GM18909 (cell line): ENCODE measurements around the gene ATP6V1B1.
"Not testable (repeated sequence)": the region's sequence is repeated elsewhere in the genome, so short reads cannot be mapped to it uniquely, and the experiment has no call there.

ENCODE experiments used
- ATAC-seq: cut with Tn5 transposase; IDR thresholded peaks from one replicate; pipeline ENCODE4 v1.9.1; 2021; ENCODE audit warnings: mild to moderate bottlenecking; ENCODE audit not compliant: unreplicated experiment, poor library complexity

ATP6V1B1 gene

GRCh38 chr2:70985283-70985688 lies 49.6 kb downstream of the ATP6V1B1 start:
- ATAC-seq, result no peak

- no peak for ATAC-seq
Observed at GRCh38 chr2:70985956-70986355, 50.3 kb downstream of the ATP6V1B1 start.

GRCh38 chr2:70986499-70987189 lies 50.9 kb downstream of the ATP6V1B1 start:
- no peak for ATAC-seq

- no peak for ATAC-seq
Observed at GRCh38 chr2:70987386-70987785, 51.7 kb downstream of the ATP6V1B1 start.

- no peak for ATAC-seq
Observed at GRCh38 chr2:70988151-70988550, 52.5 kb downstream of the ATP6V1B1 start.

GRCh38 chr2:70988726-70989648 lies 53.3 kb downstream of the ATP6V1B1 start:
- no peak for ATAC-seq

GRCh38 chr2:70990216-70990615 lies 54.5 kb downstream of the ATP6V1B1 start:
- ATAC-seq, result no peak

- ATAC-seq, result no peak
Observed at GRCh38 chr2:70991142-70991541, 55.4 kb downstream of the ATP6V1B1 start.

GRCh38 chr2:70991742-70992141 lies 56.0 kb downstream of the ATP6V1B1 start:
- no peak for ATAC-seq

GRCh38 chr2:70992945-70993853 lies 57.5 kb downstream of the ATP6V1B1 start:
- ATAC-seq, result no peak

- ATAC-seq, result peak; percentile 32
Observed at GRCh38 chr2:70994009-70994698, 58.5 kb downstream of the ATP6V1B1 start.

GRCh38 chr2:70994699-70995425 lies 59.2 kb downstream of the ATP6V1B1 start, which contains the start of gene TEX261:
Gene TEX261 (minus strand): TSS chr2:70994873. CDS start chr2:70994757, 116 bp downstream.
- peak; percentile 95 for ATAC-seq

GRCh38 chr2:70995426-70995729 lies 59.7 kb downstream of the ATP6V1B1 start:
- ATAC-seq, result peak; percentile 39

- not testable (repeated sequence) for ATAC-seq
Observed at GRCh38 chr2:70998885-70999284, 63.2 kb downstream of the ATP6V1B1 start.

GRCh38 chr2:70999362-70999761 lies 63.7 kb downstream of the ATP6V1B1 start:
- no peak for ATAC-seq

GRCh38 chr2:70999931-71000330 lies 64.2 kb downstream of the ATP6V1B1 start:
- ATAC-seq, result not testable (repeated sequence)

- peak; percentile 89 for ATAC-seq
Observed at GRCh38 chr2:71000780-71001591, 65.3 kb downstream of the ATP6V1B1 start.

- ATAC-seq, result no peak
Observed at GRCh38 chr2:71001592-71001927, 65.9 kb downstream of the ATP6V1B1 start.
